ENCODE data around the gene MACROD2. TPM values are rescaled to one million over a fixed set of nuclear protein-coding genes. Genes with fewer than 3 reads are reported as not detected.

MACROD2 gene
- total and polyA plus RNA-seq, 4 donors = 13.0 to 67.1 (median 20.7) TPM

DNA sequence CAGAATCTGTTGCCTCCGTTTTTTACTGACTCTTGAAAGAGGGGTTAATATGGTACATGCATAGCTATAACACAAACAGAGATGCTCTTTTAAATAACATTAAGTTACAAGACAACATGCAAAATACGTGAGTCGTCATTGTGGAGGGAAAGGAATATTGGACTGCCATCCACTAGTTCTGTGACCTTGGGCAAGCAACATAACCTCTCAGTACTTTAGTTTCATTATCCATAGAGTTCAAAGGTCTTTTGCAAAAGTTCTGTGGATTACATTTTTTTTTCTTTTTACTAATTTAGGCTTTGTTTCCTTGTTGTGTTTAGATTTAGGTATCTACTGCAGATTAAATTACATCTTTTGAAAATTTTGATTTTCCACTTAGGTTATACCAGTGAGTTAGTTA is 70.5 kb downstream of the MACROD2 start:
- Histone ChIP-seq H3K9ac (ENCODE audit: insufficient read depth in 1 of 2, low read length in 2 of 2) (no peak overlapping the region), H3K27ac (ENCODE audit: low read depth in 1 of 2, low read length in 1 of 2) (no peak overlapping the region), H3K9me3 (ENCODE audit: control insufficient read depth in 4 of 4, insufficient read depth in 3 of 4, low read length in 3 of 4) (peaks cover 0 to 2% (median 0%) of the 10 kb centered on the region in 4 donors), H3K4me3 (no peak overlapping the region), H3K27me3 (ENCODE audit: control insufficient read depth in 3 of 3, insufficient read depth in 3 of 3, low read length in 2 of 3) (no peaks in the 10 kb centered on the region), H3K36me3 (ENCODE audit: control insufficient read depth in 4 of 4, insufficient read depth in 4 of 4, low read length in 4 of 4) (no peaks in the 10 kb centered on the region), H3K4me1 (ENCODE audit: control insufficient read depth in 5 of 5, insufficient read depth in 5 of 5, low read length in 5 of 5) (no peaks in the 10 kb centered on the region)
- 91 to 97% methylated on average over 3 of the region's 3 CpGs for WGBS, 2 donors
- ATAC-seq (ENCODE audit: insufficient read depth, low FRiP score) = no peak
- no peak for DNase-seq
- TF ChIP-seq, protein P1, sequence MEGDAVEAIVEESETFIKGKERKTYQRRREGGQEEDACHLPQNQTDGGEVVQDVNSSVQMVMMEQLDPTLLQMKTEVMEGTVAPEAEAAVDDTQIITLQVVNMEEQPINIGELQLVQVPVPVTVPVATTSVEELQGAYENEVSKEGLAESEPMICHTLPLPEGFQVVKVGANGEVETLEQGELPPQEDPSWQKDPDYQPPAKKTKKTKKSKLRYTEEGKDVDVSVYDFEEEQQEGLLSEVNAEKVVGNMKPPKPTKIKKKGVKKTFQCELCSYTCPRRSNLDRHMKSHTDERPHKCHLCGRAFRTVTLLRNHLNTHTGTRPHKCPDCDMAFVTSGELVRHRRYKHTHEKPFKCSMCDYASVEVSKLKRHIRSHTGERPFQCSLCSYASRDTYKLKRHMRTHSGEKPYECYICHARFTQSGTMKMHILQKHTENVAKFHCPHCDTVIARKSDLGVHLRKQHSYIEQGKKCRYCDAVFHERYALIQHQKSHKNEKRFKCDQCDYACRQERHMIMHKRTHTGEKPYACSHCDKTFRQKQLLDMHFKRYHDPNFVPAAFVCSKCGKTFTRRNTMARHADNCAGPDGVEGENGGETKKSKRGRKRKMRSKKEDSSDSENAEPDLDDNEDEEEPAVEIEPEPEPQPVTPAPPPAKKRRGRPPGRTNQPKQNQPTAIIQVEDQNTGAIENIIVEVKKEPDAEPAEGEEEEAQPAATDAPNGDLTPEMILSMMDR (IDR thresholded peaks at IDR 0.05; ENCODE audit: control extremely low read depth, extremely low read depth) = no peak

DNA sequence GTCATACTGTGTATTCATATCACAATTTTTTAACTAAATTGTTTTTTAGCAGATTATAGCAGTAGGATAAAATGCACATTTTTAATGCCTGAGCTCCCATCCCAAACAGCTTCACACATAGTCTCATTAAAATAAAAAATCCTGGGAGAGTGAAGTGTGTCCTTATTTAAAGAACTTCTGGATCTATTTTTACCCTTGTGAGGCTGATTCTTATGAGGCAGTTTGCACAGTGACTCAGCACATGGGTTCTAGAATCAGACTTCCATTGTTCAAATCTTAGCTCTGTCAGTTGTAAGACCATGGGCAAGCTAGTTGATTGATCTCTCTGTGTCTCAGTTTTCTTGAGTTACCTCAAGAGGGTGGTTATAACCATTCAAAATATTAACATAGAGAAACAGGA is 72.3 kb downstream of the MACROD2 start:
- TF ChIP-seq, protein P1 (IDR thresholded peaks at IDR 0.05; ENCODE audit: control extremely low read depth, extremely low read depth) = no peak
- Histone ChIP-seq H3K36me3 (ENCODE audit: control insufficient read depth in 4 of 4, insufficient read depth in 4 of 4, low read length in 4 of 4) (no peaks in the 10 kb centered on the region), H3K27me3 (ENCODE audit: control insufficient read depth in 3 of 3, insufficient read depth in 3 of 3, low read length in 2 of 3) (no peaks in the 10 kb centered on the region), H3K9me3 (ENCODE audit: control insufficient read depth in 4 of 4, insufficient read depth in 3 of 4, low read length in 3 of 4) (peaks cover 0 to 2% (median 0%) of the 10 kb centered on the region in 4 donors), H3K9ac (ENCODE audit: insufficient read depth in 1 of 2, low read length in 2 of 2) (no peak overlapping the region), H3K4me1 (ENCODE audit: control insufficient read depth in 5 of 5, insufficient read depth in 5 of 5, low read length in 5 of 5) (no peaks in the 10 kb centered on the region), H3K27ac (ENCODE audit: low read depth in 1 of 2, low read length in 1 of 2) (no peak overlapping the region), H3K4me3 (no peak overlapping the region)
- ATAC-seq (ENCODE audit: insufficient read depth, low FRiP score) (no peak), DNase-seq (no peak)

DNA sequence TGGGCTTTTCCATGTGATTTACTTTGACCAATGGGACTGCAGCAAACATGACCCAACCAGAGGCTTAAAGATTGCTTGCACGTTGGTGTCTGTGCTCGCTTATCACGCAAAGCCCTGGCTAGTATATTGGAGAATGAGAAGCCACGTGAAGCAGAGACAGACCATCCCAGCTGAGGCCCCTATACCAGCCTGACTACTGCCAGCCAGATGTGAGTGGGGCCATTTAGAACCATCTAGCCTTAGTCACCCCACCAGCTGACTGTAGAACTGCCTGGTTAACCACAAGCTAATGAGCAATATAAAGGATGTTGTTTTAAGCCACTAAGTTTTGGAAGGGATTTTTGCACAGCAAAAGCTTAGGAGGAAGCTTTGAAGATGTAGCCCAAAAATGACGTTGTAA is 74.5 kb downstream of the MACROD2 start:
- no peaks in the 10 kb centered on the region for H3K4me1 ChIP-seq (ENCODE audit: control insufficient read depth in 5 of 5, insufficient read depth in 5 of 5, low read length in 5 of 5)
- no peak overlapping the region for H3K9ac ChIP-seq (ENCODE audit: insufficient read depth in 1 of 2, low read length in 2 of 2)
- no peak overlapping the region for H3K27ac ChIP-seq (ENCODE audit: low read depth in 1 of 2, low read length in 1 of 2)
- WGBS, 2 donors = 87 to 92% methylated on average over 5 of the region's 5 CpGs
- peaks cover 0 to 2% (median 0%) of the 10 kb centered on the region in 4 donors for H3K9me3 ChIP-seq (ENCODE audit: control insufficient read depth in 4 of 4, insufficient read depth in 3 of 4, low read length in 3 of 4)
- H3K27me3 ChIP-seq (ENCODE audit: control insufficient read depth in 3 of 3, insufficient read depth in 3 of 3, low read length in 2 of 3) = no peaks in the 10 kb centered on the region
- no peak for DNase-seq
- TF ChIP-seq, protein P1 (IDR thresholded peaks at IDR 0.05; ENCODE audit: control extremely low read depth, extremely low read depth) = no peak
- ATAC-seq (ENCODE audit: insufficient read depth, low FRiP score) = no peak
- no peaks in the 10 kb centered on the region for H3K36me3 ChIP-seq (ENCODE audit: control insufficient read depth in 4 of 4, insufficient read depth in 4 of 4, low read length in 4 of 4)
- no peak overlapping the region for H3K4me3 ChIP-seq

DNA sequence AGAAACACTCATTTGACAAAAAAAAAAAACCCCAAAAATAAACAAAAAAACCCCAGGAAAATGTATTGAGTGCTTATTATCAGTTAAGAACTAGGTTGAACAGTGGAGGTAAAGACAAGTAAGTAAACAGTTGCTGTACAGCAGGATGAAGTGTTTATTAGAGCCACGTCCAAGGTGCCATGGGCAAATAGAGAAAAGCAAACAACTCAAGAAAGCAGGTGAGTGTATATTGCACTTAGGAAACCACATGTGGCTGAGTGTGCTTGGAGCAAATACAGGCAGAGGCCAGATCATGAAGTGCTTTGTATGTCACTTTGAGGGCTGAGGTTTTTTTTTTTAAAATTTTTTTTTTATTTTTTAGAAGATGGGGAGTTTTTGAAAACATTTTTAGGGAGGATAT is 98.3 kb downstream of the MACROD2 start:
- WGBS, 2 donors = 38 to 61% methylated on average over 1 of the region's 1 CpG
- ATAC-seq (ENCODE audit: insufficient read depth, low FRiP score) = peak; percentile 86
- Histone ChIP-seq H3K4me3 (no peak overlapping the region), H3K9ac (ENCODE audit: insufficient read depth in 1 of 2, low read length in 2 of 2) (no peak overlapping the region), H3K4me1 (ENCODE audit: control insufficient read depth in 5 of 5, insufficient read depth in 5 of 5, low read length in 5 of 5) (no peaks in the 10 kb centered on the region), H3K9me3 (ENCODE audit: control insufficient read depth in 4 of 4, insufficient read depth in 3 of 4, low read length in 3 of 4) (no peaks in the 10 kb centered on the region), H3K27me3 (ENCODE audit: control insufficient read depth in 3 of 3, insufficient read depth in 3 of 3, low read length in 2 of 3) (no peaks in the 10 kb centered on the region), H3K36me3 (ENCODE audit: control insufficient read depth in 4 of 4, insufficient read depth in 4 of 4, low read length in 4 of 4) (no peaks in the 10 kb centered on the region), H3K27ac (ENCODE audit: low read depth in 1 of 2, low read length in 1 of 2) (no peak overlapping the region)
- DNase-seq = peak; percentile 33 to 80 (median 52)
- TF ChIP-seq, protein P1 (IDR thresholded peaks at IDR 0.05; ENCODE audit: control extremely low read depth, extremely low read depth) = no peak

Measured in lung (tissue), 12 donors.